Fibroblast of lung (primary cell): ENCODE measurements around the gene DNAH8. TPM values are rescaled to one million over a fixed set of nuclear protein-coding genes. Genes with fewer than 3 reads are reported as not detected.

Experiments
- DNase-seq, 2 donors: peaks; one replicate each; pipeline versions ENCODE4 v3.0.0 to v3.0.0-alpha.2; 2010; ENCODE audit warnings: low read depth in 2 of 2
- H2AFZ ChIP-seq: 2 replicates; pipeline ENCODE4 v1.5.1; 2012; ENCODE audit warnings: low read length, control low read depth, inconsistent platforms
- H3K27ac ChIP-seq: 2 replicates; pipeline ENCODE4 v1.5.1; 2011; ENCODE audit warnings: low read length, control low read depth; ENCODE audit not compliant: insufficient read depth
- H3K27me3 ChIP-seq: 2 replicates; pipeline ENCODE4 v1.5.1; 2011; ENCODE audit warnings: mild to moderate bottlenecking, low read length; ENCODE audit not compliant: control insufficient read depth, insufficient read depth
- H3K36me3 ChIP-seq: 2 replicates; pipeline ENCODE4 v1.5.1; 2011; ENCODE audit warnings: low read length; ENCODE audit not compliant: control insufficient read depth, insufficient read depth
- H3K4me1 ChIP-seq: 2 replicates; pipeline ENCODE4 v1.5.1; 2011; ENCODE audit warnings: low read length; ENCODE audit not compliant: control insufficient read depth, insufficient read depth; ENCODE audit errors: extremely low read depth
- H3K4me2 ChIP-seq: 2 replicates; pipeline ENCODE4 v1.5.1; 2011; ENCODE audit warnings: low read length, control low read depth; ENCODE audit not compliant: insufficient read depth; ENCODE audit errors: extremely low read depth
- H3K4me3 ChIP-seq, 4 experiments: fragments of 200-600 bp in 1 of 4; sonication (generic) in 1 of 4; replicated peaks in 1 of 4; 2 replicates each; pipeline ENCODE4 v1.5.1; 2011 to 2016; ENCODE audit warnings: low read length in 4 of 4, low read depth in 3 of 4, mild to moderate bottlenecking in 3 of 4, control low read depth in 2 of 4, inconsistent platforms in 1 of 4, mixed read lengths in 1 of 4; ENCODE audit not compliant: insufficient read depth in 1 of 4; ENCODE audit errors: control extremely low read depth in 1 of 4
- H3K79me2 ChIP-seq: 2 replicates; pipeline ENCODE4 v1.5.1; 2012; ENCODE audit warnings: mild to moderate bottlenecking, low read length, inconsistent platforms; ENCODE audit not compliant: control insufficient read depth, insufficient read depth
- H3K9ac ChIP-seq: 2 replicates; pipeline ENCODE4 v1.5.1; 2011; ENCODE audit warnings: mild to moderate bottlenecking, low read length, control low read depth; ENCODE audit not compliant: insufficient read depth
- H3K9me3 ChIP-seq: 2 replicates; pipeline ENCODE4 v1.5.1; 2012; ENCODE audit warnings: low read depth, low read length; ENCODE audit not compliant: control insufficient read depth, insufficient read depth
- H4K20me1 ChIP-seq: 2 replicates; pipeline ENCODE4 v1.5.1; 2011; ENCODE audit warnings: low read length; ENCODE audit not compliant: control insufficient read depth, insufficient read depth; ENCODE audit errors: extremely low read depth
- CTCF ChIP-seq, 2 donors: IDR thresholded peaks in 1 of 2; conservative IDR thresholded peaks in 1 of 2; 1 replicate in 1 of 2; 2 replicates in 1 of 2; pipeline ENCODE4 v1.5.1; 2011 to 2012; ENCODE audit warnings: low read length in 2 of 2, control low read depth in 1 of 2, inconsistent platforms in 1 of 2, low read depth in 1 of 2, mild to moderate bottlenecking in 1 of 2
- EZH2 ChIP-seq: IDR thresholded peaks from 2 replicates; pipeline ENCODE4 v1.5.1; 2012; ENCODE audit warnings: low read length, control low read depth, mild to moderate bottlenecking; ENCODE audit errors: missing control alignments
- polyA plus RNA-seq, 2 donors: library from polyadenylated mRNA; depleted of rRNA in 1 of 2; stranded (reverse) in 1 of 2; unstranded in 1 of 2; fragments of >200 nt; gene quantifications; 2 replicates each; pipeline ENCODE4 v1.2.1, GENCODE V29; 2011 to 2012; ENCODE audit warnings: missing spikeins in 1 of 2
- total RNA-seq: library from RNA; depleted of rRNA; stranded (reverse); fragments of >200 nt; gene quantifications from 2 replicates; pipeline ENCODE4 v1.2.1, GENCODE V29; 2014

DNAH8 gene
- total and polyA plus RNA-seq, 2 donors (not counting 1 experiment from before 2014, with no cell fraction given): under 0.01 TPM; not detected in 1

DNA sequence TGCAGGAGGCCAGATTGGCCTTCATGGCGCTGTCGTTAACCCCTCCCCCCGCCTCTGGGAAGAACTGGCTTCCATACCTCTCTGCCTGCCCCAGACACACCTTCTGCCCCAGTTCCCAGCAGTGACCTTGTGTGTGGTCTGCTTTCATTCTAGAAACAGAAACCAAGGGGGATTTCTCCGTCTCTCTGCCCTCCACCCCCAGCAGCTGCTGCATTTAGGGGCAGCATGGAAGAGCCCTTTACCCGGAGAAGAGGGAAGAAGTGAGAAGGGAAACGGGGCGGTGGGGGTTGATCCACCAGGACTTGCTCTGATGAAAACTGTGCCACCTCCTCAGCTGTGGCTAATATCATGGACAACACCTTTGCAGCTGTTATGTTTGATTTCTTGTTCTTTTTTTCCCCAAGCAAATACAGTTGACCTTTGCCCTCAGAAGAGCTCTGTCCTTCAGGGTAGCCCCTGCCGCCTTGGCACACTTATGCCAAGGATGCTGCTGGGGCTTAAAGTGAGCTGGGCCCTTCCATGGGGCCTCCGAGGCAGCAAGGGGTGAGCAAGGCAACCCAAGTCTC lies 339.5 kb downstream of the DNAH8 start:
- Histone ChIP-seq H3K36me3 (no peaks in the 10 kb centered on the region), H3K9me3 (no peaks in the 10 kb centered on the region), H3K27me3 (no peaks in the 10 kb centered on the region), H3K4me3 (no peak overlapping the region), H3K9ac (no peak overlapping the region), H3K4me2 (no peak overlapping the region), H3K79me2 (no peaks in the 10 kb centered on the region), H4K20me1 (no peaks in the 10 kb centered on the region), H2AFZ (no peak overlapping the region), H3K4me1 (no peaks in the 10 kb centered on the region), H3K27ac (no peak overlapping the region)
- TF ChIP-seq EZH2: no peak
- no peak for TF ChIP-seq CTCF (conservative IDR thresholded peaks at IDR 0.05 in 1 of 2, IDR thresholded peaks at IDR 0.05 in 1 of 2; ENCODE audit: low read depth in 1 of 2, low read length in 2 of 2)
- no peak for DNase-seq

DNA sequence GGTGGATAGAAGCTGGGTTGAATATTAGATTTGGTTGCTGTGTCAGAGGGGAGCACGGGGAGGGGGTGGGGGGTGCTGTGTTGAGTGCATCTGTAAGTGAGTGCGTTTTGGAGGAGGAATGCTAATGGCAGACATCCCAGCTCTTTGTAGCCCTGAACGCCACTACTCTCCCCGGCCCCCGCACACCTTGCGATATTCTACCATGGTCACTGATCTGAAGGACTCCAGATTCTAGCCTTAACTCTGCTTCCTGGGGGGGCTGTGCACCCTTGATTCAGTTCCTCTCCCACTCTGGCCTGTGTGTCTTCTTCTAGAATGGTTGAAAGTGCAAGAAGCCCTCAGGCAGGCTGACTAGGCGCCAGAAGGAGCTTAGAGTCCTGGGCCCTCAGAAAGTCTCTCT lies 340.6 kb downstream of the DNAH8 start:
- no peaks in the 10 kb centered on the region for H3K27me3 ChIP-seq
- H3K9ac ChIP-seq: no peak overlapping the region
- no peak overlapping the region for H2AFZ ChIP-seq
- TF ChIP-seq CTCF (conservative IDR thresholded peaks at IDR 0.05 in 1 of 2, IDR thresholded peaks at IDR 0.05 in 1 of 2; ENCODE audit: low read depth in 1 of 2, low read length in 2 of 2) (no peak), EZH2 (no peak)
- H3K36me3 ChIP-seq: no peaks in the 10 kb centered on the region
- DNase-seq: no peak
- H3K4me3 ChIP-seq: no peak overlapping the region
- H3K4me1 ChIP-seq: no peaks in the 10 kb centered on the region
- H3K4me2 ChIP-seq: no peak overlapping the region
- H3K27ac ChIP-seq: no peak overlapping the region
- H4K20me1 ChIP-seq: no peaks in the 10 kb centered on the region
- no peaks in the 10 kb centered on the region for H3K79me2 ChIP-seq
- H3K9me3 ChIP-seq: no peaks in the 10 kb centered on the region

GRCh38 chr6:39056191-39056590 lies 341.1 kb downstream of the DNAH8 start:
- DNase-seq: no peak
- Histone ChIP-seq H3K36me3 (no peaks in the 10 kb centered on the region), H3K9ac (no peak overlapping the region), H3K27me3 (no peaks in the 10 kb centered on the region), H4K20me1 (no peaks in the 10 kb centered on the region), H2AFZ (no peak overlapping the region), H3K79me2 (no peaks in the 10 kb centered on the region), H3K4me2 (no peak overlapping the region), H3K9me3 (no peaks in the 10 kb centered on the region), H3K27ac (no peak overlapping the region), H3K4me1 (no peaks in the 10 kb centered on the region), H3K4me3 (no peak overlapping the region)
- no peak for TF ChIP-seq CTCF (conservative IDR thresholded peaks at IDR 0.05 in 1 of 2, IDR thresholded peaks at IDR 0.05 in 1 of 2; ENCODE audit: low read depth in 1 of 2, low read length in 2 of 2)
- TF ChIP-seq EZH2: no peak
